HCT116 (cell line): Measurements from ENCODE around the gene MAGEF1.

Experiments
- CEBPB ChIP-seq: IDR thresholded peaks from 2 replicates; pipeline ENCODE4 v1.6.1; 2012; ENCODE audit warnings: low read depth
- CTCF ChIP-seq, 3 experiments: fragments of 200-600 bp in 1 of 3; sonication (generic) in 1 of 3; IDR thresholded peaks in 2 of 3; conservative IDR thresholded peaks in 1 of 3; 2 replicates each; pipeline ENCODE4 v1.5.1; 2012 to 2017; ENCODE audit warnings: low read depth in 2 of 3, low read length in 2 of 3, antibody characterized with exemption in 1 of 3, borderline replicate concordance in 1 of 3, control low read depth in 1 of 3, mild to moderate bottlenecking in 1 of 3, mixed read lengths in 1 of 3, mixed run types in 1 of 3, moderate library complexity in 1 of 3; ENCODE audit not compliant: insufficient read depth in 1 of 3
- EZH2 ChIP-seq: fragments of 200-600 bp; sonication (generic); IDR thresholded peaks from 2 replicates; pipeline ENCODE4 v1.6.1; 2017; ENCODE audit warnings: antibody characterized with exemption, mixed run types
- JUND ChIP-seq: IDR thresholded peaks from 2 replicates; pipeline ENCODE4 v1.6.1; 2012
- POLR2A ChIP-seq: IDR thresholded peaks from 2 replicates; pipeline ENCODE4 v1.7.0; 2011; ENCODE audit warnings: borderline replicate concordance; ENCODE audit not compliant: insufficient read depth, insufficient read length; ENCODE audit errors: extremely low read depth
- POLR2AphosphoS5 ChIP-seq: IDR thresholded peaks from 2 replicates; pipeline ENCODE4 v1.6.1; 2011; ENCODE audit warnings: mild to moderate bottlenecking, low read depth, low read length, moderate library complexity
- YY1 ChIP-seq: IDR thresholded peaks from 2 replicates; pipeline ENCODE4 v1.6.1; 2011; ENCODE audit warnings: low read length, low read depth, moderate library complexity, mild to moderate bottlenecking; ENCODE audit not compliant: insufficient replicate concordance; ENCODE audit errors: extremely low read depth

DNA sequence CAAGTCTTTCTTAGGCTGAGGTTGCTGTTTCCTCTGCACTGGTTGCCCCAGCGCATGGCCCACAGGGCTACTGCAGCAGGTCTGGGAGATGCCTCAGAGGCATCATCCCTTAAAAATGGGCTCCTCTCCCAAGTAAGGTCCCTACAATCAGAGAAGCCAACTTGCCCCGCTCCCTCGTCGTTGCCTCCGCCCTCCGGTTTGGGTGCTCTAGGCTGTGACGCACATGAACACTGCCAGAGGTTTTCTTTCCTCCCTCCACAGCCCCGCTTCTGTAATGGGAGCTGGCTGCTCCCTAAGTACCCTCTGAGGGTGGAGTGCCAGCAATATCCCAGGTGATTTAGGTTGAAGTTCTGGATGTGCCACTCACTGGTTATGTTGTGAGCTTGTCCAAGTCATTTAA is 14.0 kb downstream of the MAGEF1 start:
- TF ChIP-seq CTCF (IDR thresholded peaks at IDR 0.05 in 2 of 3, conservative IDR thresholded peaks at IDR 0.05 in 1 of 3; ENCODE audit: borderline replicate concordance in 1 of 3, insufficient read depth in 1 of 3, low read depth in 2 of 3, low read length in 2 of 3), result no peak
- TF ChIP-seq POLR2A, result no peak
- TF ChIP-seq EZH2, result no peak
- TF ChIP-seq POLR2AphosphoS5, result no peak
- no peak for TF ChIP-seq CEBPB
- TF ChIP-seq YY1, result no peak
- no peak for TF ChIP-seq JUND
